Adipose tissue (tissue), 3 donors: ENCODE measurements around the gene RAB31. TPM values are rescaled to one million over a fixed set of nuclear protein-coding genes. Genes with fewer than 3 reads are reported as not detected.

Experiments used
- H3K27ac ChIP-seq: one replicate; pipeline ENCODE4 v1.5.1; 2013; ENCODE audit warnings: low read depth, low read length
- WGBS, 3 donors: extraction: QIAGEN DNeasy Blood & Tissue Kit; methylation state at CpG; one replicate each; pipeline ENCODE4 v1.1.7; 2013; 5-methylcytosine and 5-hydroxymethylcytosine counted together
- polyA plus RNA-seq, 3 donors: library from polyadenylated mRNA; stranded (reverse); fragments of 200-250 nt; gene quantifications; one replicate each; pipeline ENCODE4 v1.2.3, GENCODE V29; 2013
- donor health status: healthy with polysubstance abuse.
- donor health status: Bipolar disorder and iron deficiency.
- donor health status: healthy.

RAB31 gene
- polyA plus RNA-seq, 3 donors, result 3.6 to 48.1 (median 20.4) TPM

DNA sequence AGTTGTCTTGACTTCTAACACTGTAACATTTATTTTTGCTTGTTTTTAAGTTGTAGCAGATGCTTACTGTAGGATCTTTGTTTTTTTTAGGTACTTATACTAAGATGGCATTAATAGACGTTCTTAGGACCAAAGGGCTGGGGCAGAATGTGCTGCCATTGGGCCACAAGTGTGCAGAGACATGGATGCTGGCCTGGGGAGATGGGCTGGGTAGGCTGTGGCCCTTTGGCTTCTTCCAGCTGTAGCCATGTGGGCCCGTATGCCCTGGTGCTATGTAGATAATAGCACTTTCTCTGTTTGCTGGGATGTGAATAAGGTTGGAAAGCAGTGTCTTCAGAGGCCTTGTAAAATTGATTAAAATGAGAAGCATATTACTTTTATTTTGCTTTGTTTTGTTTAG lies 18.8 kb downstream of the RAB31 start:
- 78 to 89% (median 84%) methylated on average over 2 of the region's 2 CpGs for WGBS, 3 donors
- no peak overlapping the region for H3K27ac ChIP-seq

DNA sequence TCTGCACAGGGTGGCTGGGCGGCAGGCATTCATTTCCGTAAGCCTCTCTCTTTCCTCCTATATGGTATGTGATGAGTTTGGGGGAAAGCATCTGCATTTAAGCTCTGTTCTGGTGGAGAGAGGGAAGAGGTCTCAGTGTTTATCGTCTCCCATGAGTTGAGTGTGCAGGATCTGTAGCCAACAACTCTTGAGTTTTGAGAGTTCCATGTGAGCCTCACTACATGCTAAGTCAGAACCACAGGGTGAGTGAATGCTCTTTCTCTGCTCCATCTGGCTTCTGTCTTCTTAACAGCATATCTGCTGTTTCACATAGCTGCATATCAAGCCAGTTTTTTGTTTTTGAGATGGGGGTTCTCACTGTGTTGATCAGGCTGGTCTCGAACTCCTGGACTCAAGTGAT lies 22.7 kb downstream of the RAB31 start:
- WGBS, 3 donors, result 83 to 97% (median 95%) methylated on average over 4 of the region's 4 CpGs
- no peak overlapping the region for H3K27ac ChIP-seq

DNA sequence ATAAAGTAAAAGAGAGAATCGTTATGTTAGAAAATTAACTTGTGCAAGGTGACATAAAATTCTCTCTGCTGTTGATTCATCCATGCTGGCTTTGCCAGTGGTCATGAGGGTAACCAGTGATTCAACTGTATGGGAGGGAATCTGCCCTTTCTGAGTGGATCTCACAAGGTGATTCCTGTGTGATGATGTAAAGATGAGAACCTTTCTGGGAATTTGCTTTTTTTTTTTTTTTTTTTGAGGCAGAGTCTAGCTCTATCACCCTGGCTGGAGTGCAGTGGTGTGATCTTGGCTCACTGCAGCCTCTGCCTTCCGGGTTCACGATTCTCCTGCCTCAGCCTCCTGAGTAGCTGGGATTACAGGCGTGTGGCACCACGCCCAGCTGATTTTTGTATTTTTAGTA lies 23.3 kb downstream of the RAB31 start:
- WGBS, 3 donors, result 83 to 89% (median 83%) methylated on average over 5 of the region's 5 CpGs
- no peak overlapping the region for H3K27ac ChIP-seq

GRCh38 chr18:9732031-9732430 lies 23.9 kb downstream of the RAB31 start:
- 82 to 84% (median 82%) methylated on average over 9 of the region's 9 CpGs for WGBS, 3 donors
- no peak overlapping the region for H3K27ac ChIP-seq

DNA sequence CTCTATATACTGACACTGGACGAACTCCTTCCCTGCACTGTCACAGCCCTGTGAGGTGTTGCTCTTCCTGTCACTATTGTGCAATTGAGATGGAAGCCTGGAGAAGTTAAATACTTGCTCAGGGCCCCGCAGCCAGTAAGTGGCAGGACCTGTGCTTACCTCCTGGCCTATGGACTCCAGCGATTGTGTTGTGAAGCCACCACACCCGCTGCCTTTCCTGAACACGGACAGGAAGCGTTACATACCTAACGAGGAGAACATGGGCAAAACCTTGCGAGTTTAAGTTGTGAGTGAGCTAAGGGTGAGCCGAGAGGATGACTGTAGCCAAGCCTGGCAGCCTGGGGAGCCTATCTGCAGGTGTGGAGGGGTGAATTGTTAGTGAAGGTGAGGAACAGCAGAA lies 26.1 kb downstream of the RAB31 start:
- 45 to 58% (median 48%) methylated on average over 9 of the region's 9 CpGs for WGBS, 3 donors
- H3K27ac ChIP-seq, result no peak overlapping the region

- no peak overlapping the region for H3K27ac ChIP-seq
- WGBS, 3 donors, result 61 to 92% (median 75%) methylated on average over 9 of the region's 9 CpGs
Observed at GRCh38 chr18:9735238-9735637, 27.1 kb downstream of the RAB31 start.

DNA sequence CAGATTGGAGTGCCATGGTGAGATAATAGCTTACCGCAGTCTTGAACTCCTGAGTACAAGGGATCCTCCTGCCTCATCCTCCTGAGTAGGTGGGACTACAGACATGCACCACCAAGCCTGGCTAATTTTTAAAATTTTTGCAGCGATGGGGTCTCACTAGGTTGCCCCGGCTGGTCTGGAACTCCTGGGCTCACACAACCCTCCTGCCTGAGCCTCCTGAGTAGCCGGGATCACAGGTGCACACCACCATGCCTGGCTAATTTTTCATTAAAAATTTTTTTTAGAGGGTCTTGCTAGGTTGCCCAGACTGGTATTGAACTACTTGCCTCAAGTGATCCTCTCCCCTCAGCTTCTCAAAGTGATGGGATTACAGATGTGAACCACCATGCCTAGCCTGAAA lies 27.8 kb downstream of the RAB31 start:
- H3K27ac ChIP-seq, result no peak overlapping the region
- WGBS, 3 donors, result 72 to 74% (median 73%) methylated on average over 4 of the region's 4 CpGs

DNA sequence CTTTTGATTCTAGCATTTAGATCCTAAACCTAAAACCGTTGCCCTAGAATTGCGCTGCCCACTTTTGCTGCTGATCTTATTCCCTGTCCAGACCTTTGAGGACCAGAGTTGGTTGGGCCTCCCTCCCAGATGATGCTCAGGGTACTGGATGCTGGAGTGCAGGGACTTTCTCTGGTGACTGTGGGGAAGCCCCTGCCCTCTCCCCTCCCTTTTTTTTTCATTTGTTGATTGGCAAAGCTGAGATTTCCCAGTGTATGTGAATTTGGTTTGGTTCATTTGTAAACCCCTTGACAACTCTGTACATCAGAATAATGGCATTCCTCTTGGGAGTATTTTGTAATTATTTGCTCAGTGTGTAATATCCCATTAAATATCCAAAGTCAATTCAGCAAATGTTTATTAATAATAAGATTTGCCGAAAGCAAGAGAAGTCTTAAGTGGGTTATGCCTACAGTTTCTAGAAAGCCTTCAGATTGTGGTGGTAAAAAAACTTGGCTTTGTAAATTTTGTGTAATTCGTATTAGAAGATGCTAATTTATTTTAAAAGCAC lies 28.3 kb downstream of the RAB31 start:
- WGBS, 3 donors, result 41 to 48% (median 47%) methylated on average over 4 of the region's 4 CpGs
- H3K27ac ChIP-seq, result no peak overlapping the region

GRCh38 chr18:9737006-9737405 lies 28.9 kb downstream of the RAB31 start:
- 38 to 84% (median 79%) methylated on average over 4 of the region's 4 CpGs for WGBS, 3 donors
- H3K27ac ChIP-seq, result no peak overlapping the region

GRCh38 chr18:9737472-9738121 lies 29.5 kb downstream of the RAB31 start:
- no peak overlapping the region for H3K27ac ChIP-seq
- 37 to 72% (median 70%) methylated on average over 13 of the region's 13 CpGs for WGBS, 3 donors

- whole genome bisulfite sequencing, 3 donors, result 72 to 80% (median 78%) methylated on average over 8 of the region's 8 CpGs
Observed at GRCh38 chr18:9738266-9738969, 30.3 kb downstream of the RAB31 start.

DNA sequence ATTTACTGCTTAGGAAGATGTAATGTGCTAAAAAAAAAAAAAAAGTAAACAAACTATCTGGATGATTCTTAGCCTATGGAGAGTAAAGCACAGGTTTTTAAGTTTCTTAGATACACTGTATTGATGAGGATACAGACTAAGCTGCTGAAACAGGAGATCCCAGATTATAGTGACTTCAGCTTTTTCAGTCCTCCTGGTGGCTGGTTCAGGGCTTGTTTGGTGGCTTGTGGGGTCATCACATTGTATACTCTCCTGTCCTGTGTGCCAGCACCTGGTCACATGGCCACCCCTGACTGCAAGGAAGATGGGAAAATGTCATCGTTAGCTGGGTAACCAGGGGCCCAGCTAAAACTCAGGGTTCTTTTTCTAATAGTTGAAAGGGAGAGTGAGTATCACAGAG lies 31.4 kb downstream of the RAB31 start:
- no peak overlapping the region for H3K27ac ChIP-seq
- 76 to 88% (median 80%) methylated on average over 1 of the region's 1 CpG for WGBS, 3 donors

More at GRCh38 chr18:9738266-9738969, 30.3 kb downstream of the RAB31 start:
- no peak overlapping the region for H3K27ac ChIP-seq

- 83 to 89% (median 88%) methylated on average over 5 of the region's 5 CpGs for WGBS, 3 donors
- H3K27ac ChIP-seq, result no peak overlapping the region
Observed at GRCh38 chr18:9740071-9740470, 32.0 kb downstream of the RAB31 start.

- no peak overlapping the region for H3K27ac ChIP-seq
- WGBS, 3 donors, result 78 to 89% (median 81%) methylated on average over 5 to 6 of the region's 6 CpGs
Observed at GRCh38 chr18:9741406-9741792, 33.3 kb downstream of the RAB31 start.

DNA sequence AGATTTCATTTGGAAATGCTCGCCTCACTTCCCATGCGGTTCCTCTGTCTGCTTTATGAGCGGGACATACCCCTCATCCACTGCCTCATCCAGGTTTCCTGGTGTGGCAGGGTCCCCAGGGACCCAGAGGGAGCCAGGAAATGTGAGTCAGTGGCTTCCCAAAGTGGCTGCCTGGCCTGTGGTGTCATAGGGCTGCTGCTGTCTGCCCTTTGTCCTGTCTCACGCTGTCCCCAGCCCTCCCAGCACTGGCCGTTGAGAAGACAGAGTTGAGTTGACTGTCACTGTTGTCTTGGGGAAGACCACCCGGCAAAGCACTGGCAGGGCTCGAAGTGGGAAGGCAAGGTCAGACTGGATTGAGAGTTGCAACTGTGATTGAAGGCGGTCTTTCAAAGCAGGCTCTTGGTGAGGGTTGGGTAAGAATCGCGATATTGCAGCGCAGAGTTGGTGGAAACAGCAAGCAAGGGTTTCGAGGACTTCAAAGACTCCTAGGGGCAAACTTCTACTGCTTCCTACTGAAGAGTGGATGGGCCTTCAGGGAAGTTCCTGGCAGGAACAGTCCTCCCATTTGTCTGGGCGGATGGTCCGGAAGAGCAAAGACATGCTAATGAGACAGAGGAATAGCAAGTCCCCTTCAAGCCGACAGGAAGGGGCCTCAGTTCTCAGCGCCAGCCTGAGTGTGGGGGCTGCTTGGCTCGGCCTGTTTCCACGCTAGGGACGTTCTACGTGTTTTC lies 33.9 kb downstream of the RAB31 start:
- WGBS, 3 donors, result 51 to 73% (median 55%) methylated on average over 20 of the region's 20 CpGs
- no peak overlapping the region for H3K27ac ChIP-seq

GRCh38 chr18:9742524-9743131 lies 34.5 kb downstream of the RAB31 start:
- H3K27ac ChIP-seq, result no peak overlapping the region
- 11 to 33% (median 15%) methylated on average over 8 of the region's 8 CpGs for WGBS, 3 donors

DNA sequence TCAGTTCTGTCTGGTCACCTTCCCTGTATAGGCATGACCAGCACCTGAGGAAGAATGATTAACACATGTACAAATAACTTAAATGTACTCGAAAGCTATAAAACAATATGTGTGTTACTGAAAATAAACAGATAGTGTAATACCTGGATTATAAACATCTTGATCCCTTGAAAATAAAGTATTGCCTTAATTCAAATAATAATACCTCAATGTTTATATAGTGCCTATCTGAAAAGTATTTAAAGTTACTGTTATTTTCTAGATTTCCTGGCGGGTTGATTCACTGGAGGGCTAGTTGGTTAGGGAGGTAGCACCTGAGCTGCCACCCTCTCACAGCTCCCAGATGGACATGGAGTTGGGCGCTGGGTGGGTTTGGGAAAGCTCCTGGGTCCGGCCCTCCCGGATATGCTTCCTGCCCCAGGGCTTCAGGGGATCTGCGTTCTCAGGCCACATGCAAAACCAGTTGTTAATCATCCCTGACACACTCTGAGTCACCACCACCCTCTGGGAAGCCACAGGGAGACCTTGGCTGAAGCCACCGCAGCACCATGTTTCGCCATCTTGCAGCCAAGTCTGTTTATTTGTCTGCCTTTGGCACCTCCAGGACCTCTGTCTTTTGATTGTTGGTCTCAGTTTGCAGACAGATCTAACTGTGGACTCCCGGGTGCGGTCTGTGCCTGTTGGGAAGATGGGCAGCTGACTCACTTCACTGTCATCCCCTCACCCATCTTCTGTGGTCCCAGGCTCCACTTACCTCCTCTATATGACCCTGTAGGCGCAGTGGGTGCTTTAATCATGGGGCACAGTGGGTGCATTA lies 35.3 kb downstream of the RAB31 start:
- H3K27ac ChIP-seq, result no peak overlapping the region
- WGBS, 3 donors, result 69 to 79% (median 72%) methylated on average over 11 of the region's 11 CpGs

- 84 to 92% (median 92%) methylated on average over 1 of the region's 1 CpG for WGBS, 3 donors
- no peak overlapping the region for H3K27ac ChIP-seq
Observed at GRCh38 chr18:9746958-9747357, 38.9 kb downstream of the RAB31 start.
